ENCODE measurements around the gene CLEC16A.

Gene CLEC16A

GRCh38 chr16:11109566-11109965 is 165.2 kb downstream of the CLEC16A start:
- TF ChIP-seq CTCF (IDR thresholded peaks at IDR 0.05; ENCODE audit: low read depth, low read length, missing control alignments): no peak
- H3K4me3 ChIP-seq (ENCODE audit: low read depth, low read length): no peak overlapping the region

DNA sequence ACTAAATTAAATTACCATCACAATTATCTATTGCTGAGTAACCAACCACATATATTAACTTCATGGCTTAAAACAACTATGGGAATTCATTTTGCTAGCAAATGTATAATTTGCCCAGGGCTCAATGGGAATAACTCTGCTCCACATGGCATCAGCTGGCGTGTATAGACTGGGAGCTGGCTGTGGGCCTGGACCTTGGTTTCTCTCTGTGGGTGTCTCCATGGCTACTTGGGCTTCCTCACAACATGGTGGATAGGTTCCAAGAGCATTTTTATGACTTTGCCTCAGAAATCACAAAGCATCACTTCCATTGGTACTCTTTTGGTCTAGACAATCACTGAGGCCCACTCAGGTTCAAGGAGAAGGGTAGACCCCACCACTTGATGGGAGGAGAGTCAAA is 166.8 kb downstream of the CLEC16A start:
- no peak for TF ChIP-seq CTCF (IDR thresholded peaks at IDR 0.05; ENCODE audit: low read depth, low read length, missing control alignments)
- no peak overlapping the region for H3K4me3 ChIP-seq (ENCODE audit: low read depth, low read length)
- no peak for DNase-seq (ENCODE audit: low read depth)

More at GRCh38 chr16:11109566-11109965, 165.2 kb downstream of the CLEC16A start:
- no peak for DNase-seq (ENCODE audit: low read depth)

DNA sequence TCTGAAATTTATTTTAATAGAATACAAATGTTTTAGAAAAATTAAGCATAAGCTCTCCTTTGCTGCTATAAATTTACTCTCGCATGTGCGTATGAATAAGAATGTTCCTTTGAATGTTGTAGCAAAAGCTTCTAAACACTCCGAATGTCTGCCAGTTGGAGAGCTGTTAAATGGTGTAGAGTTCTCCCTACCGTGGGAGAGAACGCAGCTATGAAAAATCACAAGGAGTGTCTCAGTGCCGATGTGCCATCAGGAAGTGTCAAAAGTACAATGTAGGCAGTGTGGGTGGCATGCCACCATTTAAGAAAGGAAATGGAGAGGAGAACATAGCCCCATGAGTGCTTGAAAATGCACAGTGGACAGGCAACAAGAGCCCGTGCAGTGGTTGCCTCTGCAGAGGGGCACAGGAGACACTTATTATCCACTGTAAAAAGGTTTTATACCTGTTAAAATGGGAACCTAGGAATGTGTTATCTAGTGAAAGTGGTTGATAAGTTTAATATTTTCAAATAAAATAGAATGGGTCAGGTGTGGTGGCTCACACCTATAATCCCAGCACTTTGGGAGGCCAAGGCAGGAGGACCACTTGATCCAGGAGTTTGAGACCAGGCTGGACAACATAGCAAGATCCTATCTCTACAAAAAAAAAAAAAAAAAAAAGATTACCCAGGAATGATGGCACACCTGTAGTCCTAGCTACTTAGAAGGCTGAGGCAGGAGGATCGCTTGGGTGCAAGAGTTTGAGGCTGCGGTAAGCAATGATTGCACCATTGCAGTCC is 167.7 kb downstream of the CLEC16A start:
- H3K4me3 ChIP-seq (ENCODE audit: low read depth, low read length): no peak overlapping the region
- no peak for TF ChIP-seq CTCF (IDR thresholded peaks at IDR 0.05; ENCODE audit: low read depth, low read length, missing control alignments)
- DNase-seq (ENCODE audit: low read depth): no peak

DNA sequence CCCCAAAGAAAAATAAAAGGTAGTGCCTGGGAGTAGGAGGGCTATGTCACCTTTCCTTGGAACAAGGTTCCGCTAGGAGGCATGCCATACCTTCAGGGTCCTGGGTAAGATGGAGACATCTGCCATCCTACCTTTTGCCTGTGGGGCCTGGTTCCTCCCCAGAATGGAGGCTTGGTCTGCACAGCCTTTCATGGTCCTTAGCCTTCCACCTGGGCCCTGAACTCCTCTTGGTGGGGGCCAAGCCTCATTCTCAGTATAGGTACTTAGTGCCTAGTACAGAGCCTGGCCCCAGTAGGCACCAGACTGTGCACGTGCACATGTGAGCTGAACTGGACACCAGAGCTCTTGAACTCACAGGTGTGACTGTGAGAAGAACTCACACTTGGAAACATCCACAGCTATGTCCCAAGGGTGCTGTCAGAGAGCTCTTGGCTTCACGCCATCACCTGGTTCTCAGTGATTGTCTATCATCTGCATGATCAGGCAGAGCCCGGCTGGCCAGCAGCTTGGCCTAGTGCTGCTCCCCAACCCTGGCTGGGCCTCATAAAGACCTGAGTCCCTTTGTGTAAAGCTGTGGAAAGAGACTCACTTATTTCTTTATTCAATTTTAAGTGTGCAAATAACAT is 168.5 kb downstream of the CLEC16A start:
- H3K4me3 ChIP-seq (ENCODE audit: low read depth, low read length): no peak overlapping the region
- no peak for TF ChIP-seq CTCF (IDR thresholded peaks at IDR 0.05; ENCODE audit: low read depth, low read length, missing control alignments)
- DNase-seq (ENCODE audit: low read depth): no peak

DNA sequence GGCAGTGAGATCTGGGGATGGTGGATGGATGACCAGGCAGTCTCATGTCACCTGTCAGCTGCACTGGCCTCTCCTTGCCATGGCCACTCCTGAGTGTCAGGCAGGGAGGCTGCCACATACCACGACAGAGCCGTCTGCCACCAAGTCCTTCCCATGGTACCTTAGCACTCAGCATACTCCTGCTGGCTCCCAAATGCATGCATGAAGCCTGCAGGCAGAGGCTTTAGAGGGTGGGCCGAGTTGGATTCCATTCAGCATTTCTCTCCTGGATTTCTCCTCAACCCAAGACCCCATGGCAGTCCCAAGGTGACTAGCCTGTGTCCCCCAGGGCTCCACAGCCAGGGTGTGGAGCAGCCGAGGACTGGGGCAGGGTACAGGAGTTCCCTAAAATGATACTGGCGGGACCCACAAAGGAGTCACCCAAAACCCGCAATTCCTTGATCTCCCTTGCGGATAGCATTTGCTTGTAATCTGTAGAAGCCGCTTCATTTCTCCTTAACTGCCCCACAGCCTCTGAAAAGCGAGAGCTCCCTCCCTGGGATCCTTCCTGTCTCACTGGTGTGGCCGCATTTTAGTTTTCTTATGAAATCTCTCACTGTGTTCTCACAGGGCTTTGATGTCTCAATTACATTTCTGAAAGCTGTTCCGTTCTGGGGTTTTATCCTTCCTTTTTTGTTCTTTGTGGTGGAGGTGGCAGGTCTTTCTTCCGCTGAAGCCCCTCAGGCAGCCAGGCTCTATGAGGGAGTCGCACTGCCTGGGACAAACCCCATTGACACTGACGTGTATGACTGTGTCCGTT is 170.2 kb downstream of the CLEC16A start:
- TF ChIP-seq CTCF (IDR thresholded peaks at IDR 0.05; ENCODE audit: low read depth, low read length, missing control alignments): no peak
- no peak for DNase-seq (ENCODE audit: low read depth)
- H3K4me3 ChIP-seq (ENCODE audit: low read depth, low read length): no peak overlapping the region

DNA sequence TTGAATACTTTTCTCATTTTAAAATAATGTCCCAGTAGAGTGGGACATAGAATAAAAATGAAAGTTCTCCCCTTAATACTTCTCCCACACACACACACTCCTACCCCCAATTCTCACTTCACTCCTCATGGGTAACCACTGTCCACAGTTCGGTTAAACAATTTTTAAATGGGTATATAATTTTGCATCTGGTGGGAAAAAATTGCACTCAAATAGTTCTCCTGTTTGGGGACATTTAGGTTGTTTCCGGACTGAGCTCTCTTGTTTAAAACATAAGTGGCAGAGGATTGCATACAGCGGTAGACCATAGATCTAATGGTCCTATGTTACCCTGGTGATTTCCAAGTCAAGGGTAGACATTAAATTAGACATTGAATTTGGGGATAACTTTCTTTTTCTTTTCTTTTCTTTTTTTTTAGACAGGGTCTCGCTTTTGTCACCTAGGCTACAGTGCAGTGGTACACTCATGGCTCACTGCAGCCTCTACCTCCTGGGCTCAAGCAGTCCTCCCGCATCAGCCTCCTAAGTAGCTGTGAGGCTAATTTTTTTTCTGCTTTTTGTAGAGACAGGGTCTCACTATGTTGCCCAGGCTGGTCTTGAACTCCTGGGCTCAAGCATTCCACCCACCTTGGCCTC is 173.3 kb downstream of the CLEC16A start:
- no peak for TF ChIP-seq CTCF (IDR thresholded peaks at IDR 0.05; ENCODE audit: low read depth, low read length, missing control alignments)
- no peak for DNase-seq (ENCODE audit: low read depth)
- H3K4me3 ChIP-seq (ENCODE audit: low read depth, low read length): no peak overlapping the region
